Ovary (tissue), 9 donors: Measurements from ENCODE around the gene PIK3R6. TPM values are rescaled to one million over a fixed set of nuclear protein-coding genes. Genes with fewer than 3 reads are reported as not detected.

Source experiments
- DNase-seq, 5 donors: peaks; one replicate each; pipeline ENCODE4 v3.0.0-alpha.2; 2019 to 2020
- H3K27ac ChIP-seq, 2 donors: fragments of 200-600 bp; one replicate each; pipeline versions ENCODE4 v1.5.1 to v1.8.0; 2019 to 2022
- H3K27me3 ChIP-seq: fragments of 200-600 bp; one replicate; pipeline ENCODE4 v1.8.0; 2022
- H3K36me3 ChIP-seq: fragments of 200-600 bp; sonication (generic); one replicate; pipeline ENCODE4 v1.5.1; 2019
- H3K4me1 ChIP-seq: one replicate; pipeline ENCODE4 v1.8.1; 2013; ENCODE audit warnings: mild to moderate bottlenecking, moderate library complexity; ENCODE audit not compliant: insufficient read depth
- H3K4me3 ChIP-seq: fragments of 200-600 bp; sonication (generic); one replicate; pipeline ENCODE4 v1.5.1; 2017
- H3K9me3 ChIP-seq, 2 donors: fragments of 200-600 bp in 1 of 2; sonication (generic) in 1 of 2; one replicate each; pipeline versions ENCODE4 v1.5.1 to v1.8.1; 2013 to 2019; ENCODE audit warnings: mild to moderate bottlenecking in 1 of 2, moderate library complexity in 1 of 2
- EP300 ChIP-seq: sonication (generic); formaldehyde crosslinking; IDR thresholded peaks from one replicate; pipeline ENCODE4 v1.6.1; 2017; ENCODE audit warnings: antibody characterized with exemption
- POLR2A ChIP-seq: fragments of 450-650 bp; IDR thresholded peaks from one replicate; pipeline ENCODE4 v1.6.1; 2017; ENCODE audit warnings: antibody characterized with exemption, mild to moderate bottlenecking, moderate library complexity
- WGBS, 3 donors: extraction: QIAGEN DNeasy Blood & Tissue Kit in 1 of 3; methylation state at CpG; one replicate each; pipeline versions ENCODE4 v1.1.5 to v1.1.7; 2013 to 2017; 5-methylcytosine and 5-hydroxymethylcytosine counted together
- intact Hi-C, 4 donors: fragments of 100-400 bp; cut with DNase I; formaldehyde crosslinking; loops; one replicate each; pipeline versions ENCODE4 v1.11.0 to v1.15.1; 2022 to 2023
- polyA plus RNA-seq, 2 donors: library from polyadenylated mRNA; stranded (reverse); fragments of 200-250 nt in 1 of 2; fragments of 350-450 nt in 1 of 2; fragmentation: Illumina TruSeq in 1 of 2; extraction: RNeasy Lipid Tissue Mini Kit (QIAGEN cat#74804) in 1 of 2; gene quantifications; one replicate each; pipeline ENCODE4 v1.2.3, GENCODE V29; 2013 to 2014
- total RNA-seq, 7 donors: library from RNA; depleted of rRNA in 2 of 7; stranded (reverse); fragments of >200 nt in 2 of 7; fragmentation: NEBNext Ultra II Directional in 3 of 7; extraction: Animal tissue kit (Norgen Biotek cat#: 25700) in 3 of 7; gene quantifications; one replicate each; pipeline versions ENCODE4 v1.1.0 to v1.2.4, GENCODE V29; 2016 to 2023
- TF ChIP-seq, protein P1 (sequence below), 3 donors: fragments of 450-650 bp in 2 of 3; fragments of 200-600 bp in 1 of 3; IDR thresholded peaks; one replicate each; pipeline versions ENCODE4 v1.5.1 to v1.8.0; 2016 to 2022; ENCODE audit warnings: antibody characterized with exemption in 3 of 3, mild to moderate bottlenecking in 1 of 3
- donor health status: DM: no; HTN: no; CAD: no; lungs with moderate emphysema.
- donor health status: DM: no; HTN: no; CAD: no.
- donor health status: Bipolar disorder and iron deficiency.
- donor health status: DM: yes; HTN: yes; CAD: no.
- donor health status: DM: no; HTN: no; CAD: no.
- donor health status: DM: yes; HTN: yes; CAD: no.

Gene PIK3R6
- total and polyA plus RNA-seq, 9 donors = 0.12 to 0.93 (median 0.23) TPM

- Histone ChIP-seq H3K36me3 (no peaks in the 10 kb centered on the region), H3K27ac (no peak overlapping the region), H3K4me3 (no peak overlapping the region), H3K4me1 (no peaks in the 10 kb centered on the region), H3K9me3 (no peaks in the 10 kb centered on the region), H3K27me3 (no peaks in the 10 kb centered on the region)
- DNase-seq = no peak
- intact Hi-C loops = no loop called here
- TF ChIP-seq, protein P1, sequence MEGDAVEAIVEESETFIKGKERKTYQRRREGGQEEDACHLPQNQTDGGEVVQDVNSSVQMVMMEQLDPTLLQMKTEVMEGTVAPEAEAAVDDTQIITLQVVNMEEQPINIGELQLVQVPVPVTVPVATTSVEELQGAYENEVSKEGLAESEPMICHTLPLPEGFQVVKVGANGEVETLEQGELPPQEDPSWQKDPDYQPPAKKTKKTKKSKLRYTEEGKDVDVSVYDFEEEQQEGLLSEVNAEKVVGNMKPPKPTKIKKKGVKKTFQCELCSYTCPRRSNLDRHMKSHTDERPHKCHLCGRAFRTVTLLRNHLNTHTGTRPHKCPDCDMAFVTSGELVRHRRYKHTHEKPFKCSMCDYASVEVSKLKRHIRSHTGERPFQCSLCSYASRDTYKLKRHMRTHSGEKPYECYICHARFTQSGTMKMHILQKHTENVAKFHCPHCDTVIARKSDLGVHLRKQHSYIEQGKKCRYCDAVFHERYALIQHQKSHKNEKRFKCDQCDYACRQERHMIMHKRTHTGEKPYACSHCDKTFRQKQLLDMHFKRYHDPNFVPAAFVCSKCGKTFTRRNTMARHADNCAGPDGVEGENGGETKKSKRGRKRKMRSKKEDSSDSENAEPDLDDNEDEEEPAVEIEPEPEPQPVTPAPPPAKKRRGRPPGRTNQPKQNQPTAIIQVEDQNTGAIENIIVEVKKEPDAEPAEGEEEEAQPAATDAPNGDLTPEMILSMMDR (IDR thresholded peaks at IDR 0.05) = no peak
- TF ChIP-seq EP300 (no peak), POLR2A (no peak)
- WGBS, 3 donors = 58 to 61% (median 60%) methylated on average over 9 of the region's 9 CpGs
These were observed 22.9 kb downstream of the PIK3R6 start for GRCh38 chr17:8844229-8845218.

- Histone ChIP-seq H3K4me3 (no peak overlapping the region), H3K27ac (no peak overlapping the region), H3K36me3 (no peaks in the 10 kb centered on the region), H3K4me1 (no peaks in the 10 kb centered on the region), H3K27me3 (no peaks in the 10 kb centered on the region), H3K9me3 (no peaks in the 10 kb centered on the region)
- no peak for DNase-seq
- intact Hi-C loops = no loop called here
- TF ChIP-seq, protein P1 (IDR thresholded peaks at IDR 0.05) = no peak
- no peak for TF ChIP-seq EP300
- WGBS, 3 donors = 2 to 12% (median 5%) methylated on average over 2 of the region's 2 CpGs
These were observed 24.1 kb downstream of the PIK3R6 start for GRCh38 chr17:8843344-8843743.

- no peak for DNase-seq
- Histone ChIP-seq H3K27ac (no peak overlapping the region), H3K9me3 (no peaks in the 10 kb centered on the region), H3K4me3 (no peak overlapping the region), H3K36me3 (no peaks in the 10 kb centered on the region), H3K4me1 (no peaks in the 10 kb centered on the region), H3K27me3 (no peaks in the 10 kb centered on the region)
- TF ChIP-seq EP300 (no peak), POLR2A (no peak)
- TF ChIP-seq, protein P1 (IDR thresholded peaks at IDR 0.05) = no peak
- WGBS, 3 donors = 70 to 79% (median 77%) methylated on average over 4 of the region's 4 CpGs
- intact Hi-C loops = no loop called here
These were observed 25.6 kb downstream of the PIK3R6 start for GRCh38 chr17:8841844-8842243.

GRCh38 chr17:8839410-8839935, 28.0 kb downstream of the PIK3R6 start:
- Histone ChIP-seq H3K4me1 (no peaks in the 10 kb centered on the region), H3K36me3 (no peaks in the 10 kb centered on the region), H3K27ac (no peak overlapping the region), H3K27me3 (no peaks in the 10 kb centered on the region), H3K4me3 (no peak overlapping the region), H3K9me3 (no peaks in the 10 kb centered on the region)
- 50 to 56% (median 53%) methylated on average over 11 of the region's 11 CpGs for WGBS, 3 donors
- no peak for TF ChIP-seq EP300
- TF ChIP-seq, protein P1 (IDR thresholded peaks at IDR 0.05) = no peak
- no peak for TF ChIP-seq POLR2A
- intact Hi-C loops = no loop called here
- no peak for DNase-seq
